NCI-H526 treated with DMSO at 0.1 percent for 48 hours (cell line): ENCODE data around the gene ARHGAP8.
A peak's percentile ranks its signal among the peaks of the same experiment; 100 is the strongest.

ENCODE experiments used
- DNase-seq: peaks from one replicate; lab custom pipeline; 2025; lab: John Stamatoyannopoulos, UW

The ARHGAP8 gene

GRCh38 chr22:44752285-44753188, at the start of gene ARHGAP8:
Gene ARHGAP8 (plus strand): TSS chr22:44752575. CDS start chr22:44786528, 33,953 bp downstream.
- DNase-seq: no peak

GRCh38 chr22:44703255-44703870, 49.0 kb upstream of the ARHGAP8 start:
- no peak for DNase-seq

DNA sequence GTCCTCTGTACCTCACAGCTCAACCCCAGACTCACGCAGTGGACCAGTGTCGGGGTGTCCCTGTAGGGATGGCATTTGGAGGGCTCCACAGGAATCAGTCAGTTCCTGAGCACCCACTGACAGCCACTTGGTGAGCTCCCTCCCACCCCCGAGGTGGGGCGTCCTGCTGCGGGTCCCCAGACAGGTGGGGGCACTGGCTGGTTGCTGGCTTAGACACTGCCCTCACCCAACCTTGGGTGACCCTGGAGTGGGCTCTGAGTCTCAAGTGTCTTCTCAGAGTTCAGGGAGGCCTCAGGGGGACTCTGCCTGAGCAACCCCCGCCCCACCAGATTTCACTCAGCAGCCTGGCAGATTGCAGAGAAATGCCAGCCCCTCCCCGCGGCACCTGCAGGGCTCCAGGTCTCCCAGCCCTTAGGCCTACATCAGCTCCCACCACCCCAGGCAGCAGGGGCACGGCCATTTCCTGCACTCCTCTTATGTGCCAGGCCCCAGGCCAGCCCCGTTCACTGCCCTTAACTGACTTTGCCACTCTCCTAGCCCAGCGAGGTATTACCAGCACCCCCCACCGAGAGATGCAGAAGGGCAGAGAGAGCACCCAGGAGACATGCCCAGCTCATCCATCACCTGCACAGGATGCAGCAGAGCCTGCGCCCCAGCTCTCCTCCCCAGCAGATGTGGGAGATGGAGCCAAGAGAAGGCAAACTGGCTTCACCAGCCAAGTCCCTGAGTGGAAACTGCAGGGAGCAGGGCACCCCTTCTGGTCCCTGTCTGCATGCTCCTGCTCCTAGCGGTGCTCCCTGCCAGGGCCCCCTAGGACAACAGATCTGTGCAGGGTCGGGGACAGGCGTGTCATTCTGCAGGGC, 48.0 kb upstream of the ARHGAP8 start:
- no peak for DNase-seq

DNA sequence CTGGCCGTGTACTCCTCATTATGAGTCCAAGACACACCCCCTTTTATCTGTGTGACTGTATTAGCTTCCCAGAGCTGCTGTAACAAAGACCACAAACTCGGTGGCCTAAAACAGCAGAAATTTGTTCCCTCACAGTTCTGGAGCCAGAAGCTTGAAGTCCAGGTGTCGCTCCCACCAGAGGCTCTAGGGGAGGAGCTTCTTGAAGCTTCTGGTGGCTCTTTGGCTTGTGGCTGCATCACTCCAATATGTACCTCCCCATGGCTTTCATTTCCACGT, 47.4 kb upstream of the ARHGAP8 start:
- no peak for DNase-seq

GRCh38 chr22:44706488-44706887, 45.9 kb upstream of the ARHGAP8 start:
- DNase-seq: no peak

DNA sequence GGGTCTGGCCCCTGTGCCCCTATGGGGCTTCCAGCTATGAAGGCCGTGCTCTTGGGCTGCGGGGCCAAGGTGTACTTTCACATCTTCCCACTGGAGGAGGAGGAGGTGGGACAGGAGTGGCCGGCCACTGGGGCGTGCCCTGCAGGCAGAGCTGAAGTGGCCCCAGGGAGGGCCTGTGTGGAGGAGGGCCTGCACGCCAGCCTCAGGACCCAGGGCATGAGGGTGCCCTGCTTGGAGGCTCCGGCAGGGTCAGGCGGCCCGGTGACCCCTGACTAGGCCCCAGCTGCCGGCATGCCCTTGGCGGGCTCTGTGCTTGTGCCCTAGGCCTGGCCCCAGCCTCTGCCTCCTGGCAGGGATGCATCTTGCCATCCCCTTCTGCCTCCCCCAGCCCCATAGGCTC, 45.2 kb upstream of the ARHGAP8 start:
- DNase-seq: no peak

- DNase-seq: no peak
Measured at GRCh38 chr22:44707752-44708151, 44.6 kb upstream of the ARHGAP8 start.

DNA sequence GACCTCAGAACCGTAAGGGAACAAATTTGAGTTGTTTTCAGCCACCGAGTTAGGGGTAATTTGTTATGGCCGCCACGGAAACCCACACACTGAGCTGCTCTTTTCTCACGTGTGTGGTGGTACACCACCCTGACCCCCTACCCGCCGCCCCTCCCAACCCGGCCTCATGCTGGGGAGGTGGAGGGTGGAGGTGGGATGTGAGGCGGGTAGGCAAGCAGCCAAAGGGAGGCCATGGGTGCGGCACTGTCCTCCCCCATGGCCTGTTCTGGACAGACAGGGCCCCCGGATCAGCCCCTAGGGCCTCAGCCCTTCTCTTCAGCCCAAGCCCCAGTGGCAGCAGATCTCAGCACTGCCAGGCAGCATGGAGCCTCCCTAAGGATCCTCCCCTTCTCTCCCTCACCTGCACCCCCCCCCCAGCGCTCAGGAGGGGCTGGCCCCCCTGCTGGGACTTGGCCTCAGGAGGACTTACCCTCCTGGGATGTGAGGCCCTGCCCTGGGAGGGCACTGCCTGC, 42.4 kb upstream of the ARHGAP8 start:
- no peak for DNase-seq

DNA sequence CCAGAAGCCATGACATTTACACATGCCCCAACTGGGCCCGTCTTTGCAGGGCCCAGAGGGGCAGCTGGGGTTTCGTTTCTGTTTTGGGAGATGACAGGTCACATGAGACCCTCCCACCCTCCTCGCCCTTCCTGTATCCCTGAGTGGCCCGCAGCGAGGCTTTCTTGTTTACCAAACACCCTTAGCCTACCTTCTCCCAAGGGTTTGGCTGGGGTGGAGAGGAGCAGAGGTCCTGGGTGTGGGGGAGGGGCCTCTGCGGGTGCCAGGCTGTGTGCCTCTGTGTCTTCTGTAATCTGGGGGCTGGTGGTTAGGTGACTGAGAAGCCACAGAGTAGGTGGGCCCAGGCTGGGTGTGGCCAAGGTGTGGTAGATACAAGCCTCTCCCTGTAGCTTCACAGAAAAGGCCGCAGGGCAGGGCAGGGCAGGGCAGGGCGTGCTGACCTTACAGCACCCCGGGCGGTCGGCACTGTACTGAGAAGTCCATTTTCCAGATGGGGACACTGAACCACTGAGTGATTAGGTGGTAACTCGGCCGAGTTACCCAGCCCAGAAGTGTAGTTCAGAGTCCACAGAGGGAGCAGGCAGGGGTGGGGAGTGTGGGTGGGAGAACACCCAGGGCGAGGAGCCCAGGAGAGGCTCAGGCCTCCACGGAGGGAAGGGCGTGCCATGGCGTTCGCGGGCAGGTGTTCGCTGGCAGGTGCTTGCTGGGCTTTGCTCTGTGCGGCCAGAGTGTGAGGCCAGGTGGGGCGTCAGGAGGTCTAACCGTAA, 41.7 kb upstream of the ARHGAP8 start:
- peak; percentile 19 for DNase-seq

- DNase-seq: no peak
Measured at GRCh38 chr22:44711241-44711560, 41.2 kb upstream of the ARHGAP8 start.

GRCh38 chr22:44711690-44712555, 40.5 kb upstream of the ARHGAP8 start:
- DNase-seq: no peak

- DNase-seq: no peak
Measured at GRCh38 chr22:44712962-44713361, 39.4 kb upstream of the ARHGAP8 start.

DNA sequence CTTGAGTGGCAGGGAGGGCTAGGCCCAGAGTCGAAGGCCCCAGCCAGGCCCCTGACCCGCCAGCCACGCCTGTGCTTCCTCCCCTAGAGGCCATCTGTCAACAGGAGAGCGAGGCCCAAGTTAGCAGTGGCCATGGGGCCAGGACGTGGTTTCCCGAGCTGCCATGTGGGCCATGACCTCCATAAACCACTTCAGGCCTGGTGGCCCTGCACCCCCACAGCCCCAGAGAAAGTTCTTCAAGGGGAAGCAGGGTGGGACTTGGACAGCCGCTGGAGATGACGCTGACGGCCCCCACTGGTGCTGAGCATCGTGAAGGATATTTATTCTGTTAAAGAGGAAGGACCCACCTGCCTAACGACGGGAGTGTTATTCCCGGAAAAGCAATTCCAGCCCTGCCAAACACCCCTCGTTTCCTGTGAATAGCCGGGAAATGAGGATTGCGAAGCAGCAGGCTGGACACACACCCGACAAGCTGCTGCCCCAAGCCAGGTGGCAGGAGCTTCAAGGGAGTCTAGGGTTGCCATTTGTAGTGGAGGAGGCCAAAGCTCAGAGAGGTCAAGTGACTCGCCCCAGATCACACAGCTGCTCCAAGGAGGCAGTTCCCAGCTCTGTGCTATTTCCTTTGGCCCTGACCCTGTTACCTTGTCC, 37.5 kb upstream of the ARHGAP8 start:
- DNase-seq: no peak

GRCh38 chr22:44718418-44718817, 34.0 kb upstream of the ARHGAP8 start:
- peak; percentile 1 for DNase-seq

DNA sequence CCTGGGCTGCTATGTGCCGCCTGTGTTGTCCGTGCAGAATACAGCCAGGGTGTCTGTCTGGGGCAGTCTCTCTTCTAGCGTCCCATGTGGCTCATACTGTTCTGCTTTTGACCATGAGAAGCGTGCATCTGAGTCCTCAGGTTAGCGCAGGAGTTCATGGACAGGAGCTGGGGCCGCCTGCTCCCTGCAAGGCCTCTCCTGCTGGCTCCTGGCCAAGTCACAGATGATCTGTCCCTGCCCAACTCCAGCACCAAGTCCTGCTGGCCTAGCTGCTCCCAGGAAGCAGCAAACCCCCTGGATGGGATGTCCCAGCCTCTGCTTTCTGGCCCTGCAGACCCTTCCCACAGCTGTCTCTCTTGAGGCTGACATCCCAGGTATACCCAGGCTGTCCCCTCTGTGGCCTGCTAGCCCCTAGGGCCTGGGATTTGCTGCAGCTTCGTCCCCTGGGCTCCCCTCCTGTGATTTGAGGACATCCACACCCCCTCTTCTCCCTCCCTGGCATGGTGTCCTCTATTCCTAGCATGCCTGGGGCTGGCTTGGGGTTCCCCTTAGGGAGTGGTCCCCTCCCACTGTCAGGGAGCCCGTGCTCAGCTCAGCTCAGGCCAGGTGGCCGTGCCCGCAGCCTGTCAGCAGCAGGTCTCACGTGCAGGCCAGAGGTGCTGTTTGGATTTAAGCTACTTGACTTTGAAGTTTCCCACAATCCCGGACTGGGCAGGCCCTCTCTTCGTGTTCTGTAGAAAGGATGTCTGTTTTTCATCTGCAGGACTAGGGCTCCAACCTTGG, 32.6 kb upstream of the ARHGAP8 start:
- no peak for DNase-seq

DNA sequence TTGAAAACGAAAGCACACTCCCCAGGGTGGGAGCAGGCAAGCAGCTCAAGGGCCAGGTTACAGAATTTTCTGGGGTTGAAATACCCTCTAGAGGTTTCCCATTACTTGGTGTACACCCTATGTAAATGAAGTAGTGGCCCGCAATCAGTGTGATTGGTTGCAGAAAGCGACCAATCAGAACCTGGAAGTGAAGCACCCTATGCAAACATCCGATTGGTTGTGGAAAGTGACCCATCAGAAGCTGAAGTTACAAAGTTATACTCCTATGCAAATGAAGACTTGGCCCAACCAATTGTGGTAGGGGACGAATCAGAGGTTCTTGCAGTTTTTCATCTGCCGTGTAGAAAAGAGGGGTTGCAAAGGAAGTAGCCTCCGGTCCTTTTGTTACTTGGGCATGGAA, 31.2 kb upstream of the ARHGAP8 start:
- no peak for DNase-seq

DNA sequence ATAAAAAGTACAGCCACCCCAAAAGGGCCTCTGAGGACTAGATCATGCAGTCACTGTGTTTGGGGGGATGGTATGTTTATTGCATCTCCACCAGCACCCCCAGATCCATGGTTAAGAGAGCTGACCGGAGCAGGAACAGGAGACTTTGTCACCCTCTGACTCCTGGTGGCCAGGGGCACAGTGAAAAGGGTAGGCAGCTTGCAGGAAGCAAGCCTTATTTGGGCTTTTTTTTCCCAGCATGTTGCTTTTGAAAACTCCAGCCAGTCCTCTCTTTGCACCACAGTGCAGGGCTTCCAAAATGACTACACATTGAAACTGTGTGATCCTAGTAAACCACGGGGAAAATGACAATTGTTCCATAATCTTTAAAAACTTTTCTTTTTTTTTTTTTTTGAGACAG, 29.8 kb upstream of the ARHGAP8 start:
- no peak for DNase-seq

DNA sequence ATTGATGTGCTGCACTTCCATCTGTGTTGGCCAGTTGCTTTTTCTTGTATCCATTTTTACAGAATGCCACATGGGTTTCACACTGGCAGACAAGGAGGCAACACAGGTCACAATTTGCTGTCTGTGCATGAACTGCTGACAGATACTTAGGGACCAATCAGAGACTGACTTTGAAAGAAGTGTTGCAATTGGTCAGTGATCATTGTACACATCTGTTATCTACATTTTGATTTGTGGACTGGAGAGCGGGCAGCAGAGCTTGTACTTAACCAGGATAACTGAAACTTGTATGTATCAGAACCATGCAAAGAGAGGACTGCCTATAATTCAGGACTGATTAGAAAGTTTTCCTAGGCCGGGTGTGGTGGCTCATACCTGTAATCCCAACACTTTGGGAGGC, 28.6 kb upstream of the ARHGAP8 start:
- DNase-seq: no peak

DNA sequence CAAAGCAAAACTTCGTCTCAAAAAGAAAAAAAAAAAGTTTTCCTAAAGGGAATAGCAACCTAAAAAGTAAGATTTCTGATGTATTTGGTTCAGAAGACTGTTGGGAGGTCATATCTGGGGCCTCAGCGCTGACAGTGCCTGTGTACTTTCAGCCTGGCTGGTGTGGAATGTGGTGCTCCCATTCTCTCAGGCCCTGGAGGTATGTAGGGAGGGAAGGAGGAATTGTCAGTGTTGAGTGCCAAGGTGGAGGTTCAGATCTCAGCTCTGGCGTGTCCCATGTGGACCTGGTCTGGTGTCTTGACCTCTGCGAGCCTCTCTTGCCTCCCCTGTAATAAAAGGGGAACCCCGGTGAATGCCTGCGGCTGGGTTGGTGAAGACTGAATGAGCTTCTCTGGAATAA, 28.0 kb upstream of the ARHGAP8 start:
- DNase-seq: no peak

- DNase-seq: no peak
Measured at GRCh38 chr22:44724859-44725258, 27.5 kb upstream of the ARHGAP8 start.
